Trophoblast cell (in vitro differentiated cells and primary cell): ENCODE results near the gene EMC6.

Experiments
- DNase-seq, 2 donors: peaks; one replicate each; pipeline ENCODE4 v3.0.0-alpha.2; 2016
- H2AFZ ChIP-seq: 2 replicates; pipeline ENCODE4 v1.6.1; 2013; ENCODE audit warnings: low read length, moderate library complexity, mild to moderate bottlenecking; ENCODE audit not compliant: insufficient read depth, poor library complexity
- H2AK5ac ChIP-seq: 2 replicates; pipeline ENCODE4 v1.6.1; 2013; ENCODE audit warnings: mild to moderate bottlenecking, low read length
- H2BK120ac ChIP-seq: 2 replicates; pipeline ENCODE4 v1.6.1; 2013; ENCODE audit warnings: low read length, mild to moderate bottlenecking, moderate library complexity; ENCODE audit not compliant: insufficient read depth, poor library complexity
- H2BK12ac ChIP-seq: 2 replicates; pipeline ENCODE4 v1.6.1; 2013; ENCODE audit warnings: mild to moderate bottlenecking, low read length, moderate library complexity
- H2BK5ac ChIP-seq: 2 replicates; pipeline ENCODE4 v1.6.1; 2013; ENCODE audit warnings: low read length, low read depth, moderate library complexity, mild to moderate bottlenecking; ENCODE audit not compliant: poor library complexity
- H3K14ac ChIP-seq: 2 replicates; pipeline ENCODE4 v1.6.1; 2013; ENCODE audit warnings: mild to moderate bottlenecking, low read length
- H3K18ac ChIP-seq: 2 replicates; pipeline ENCODE4 v1.6.1; 2013; ENCODE audit warnings: mild to moderate bottlenecking, low read length
- H3K23ac ChIP-seq: 2 replicates; pipeline ENCODE4 v1.6.1; 2013; ENCODE audit warnings: low read length
- H3K27ac ChIP-seq: 2 replicates; pipeline ENCODE4 v1.5.1; 2013; ENCODE audit warnings: low read depth, mild to moderate bottlenecking, inconsistent platforms, low read length, moderate library complexity
- H3K27me3 ChIP-seq: 2 replicates; pipeline ENCODE4 v1.6.1; 2013; ENCODE audit warnings: inconsistent platforms, mild to moderate bottlenecking, low read length, moderate library complexity; ENCODE audit not compliant: insufficient read depth
- H3K36me3 ChIP-seq, 2 experiments: 1 replicate in 1 of 2; 2 replicates in 1 of 2; pipeline ENCODE4 v1.6.1; 2013; ENCODE audit warnings: low read length in 2 of 2, mild to moderate bottlenecking in 2 of 2, moderate library complexity in 1 of 2; ENCODE audit not compliant: insufficient read depth in 2 of 2, control insufficient read depth in 1 of 2
- H3K4ac ChIP-seq: 2 replicates; pipeline ENCODE4 v1.6.1; 2013; ENCODE audit warnings: low read depth, mild to moderate bottlenecking, low read length, moderate library complexity
- H3K4me1 ChIP-seq, 2 experiments: 1 replicate in 1 of 2; 2 replicates in 1 of 2; pipeline ENCODE4 v1.6.1; 2013; ENCODE audit warnings: low read length in 2 of 2, mild to moderate bottlenecking in 2 of 2, moderate library complexity in 1 of 2; ENCODE audit not compliant: insufficient read depth in 2 of 2, control insufficient read depth in 1 of 2
- H3K4me2 ChIP-seq: 2 replicates; pipeline ENCODE4 v1.6.1; 2013; ENCODE audit warnings: inconsistent platforms, mild to moderate bottlenecking, low read length, moderate library complexity
- H3K4me3 ChIP-seq: 2 replicates; pipeline ENCODE4 v1.5.1; 2013; ENCODE audit warnings: mild to moderate bottlenecking, low read depth, low read length, inconsistent platforms
- H3K79me1 ChIP-seq: one replicate; pipeline ENCODE4 v1.6.1; 2013; ENCODE audit warnings: low read length
- H3K79me2 ChIP-seq: 2 replicates; pipeline ENCODE4 v1.6.1; 2013; ENCODE audit warnings: low read length, mild to moderate bottlenecking; ENCODE audit not compliant: control insufficient read depth, insufficient read depth, poor library complexity
- H3K9ac ChIP-seq: 2 replicates; pipeline ENCODE4 v1.6.1; 2013; ENCODE audit warnings: mild to moderate bottlenecking, low read length
- H3K9me3 ChIP-seq: 2 replicates; pipeline ENCODE4 v1.6.1; 2013; ENCODE audit warnings: low read depth, mild to moderate bottlenecking, control low read depth, inconsistent platforms, low read length; ENCODE audit not compliant: insufficient read depth
- H4K12ac ChIP-seq: 2 replicates; pipeline ENCODE4 v1.6.1; 2013; ENCODE audit warnings: low read depth, mild to moderate bottlenecking, low read length, moderate library complexity
- H4K8ac ChIP-seq: 2 replicates; pipeline ENCODE4 v1.6.1; 2013; ENCODE audit warnings: low read depth, mild to moderate bottlenecking, low read length, moderate library complexity
- H4K91ac ChIP-seq: one replicate; pipeline ENCODE4 v1.6.1; 2013; ENCODE audit warnings: low read depth, mild to moderate bottlenecking, low read length, moderate library complexity
- WGBS: extraction: QIAGEN DNeasy Blood & Tissue Kit; methylation state at CpG from one replicate; pipeline ENCODE4 v1.1.7; 2013; ENCODE audit warnings: missing lambda C conversion rate; ENCODE audit not compliant: insufficient read length, insufficient coverage; ENCODE audit errors: extremely low coverage; 5-methylcytosine and 5-hydroxymethylcytosine counted together

EMC6 gene

GRCh38 chr17:3626831-3627768, 41.5 kb upstream of the EMC6 start:
- H3K79me1 ChIP-seq, result no peaks in the 10 kb centered on the region
- H3K14ac ChIP-seq, result no peak overlapping the region
- WGBS, result no CpG with 5 or more reads among the region's 16 CpGs

GRCh38 chr17:3627769-3628167, 40.8 kb upstream of the EMC6 start:
- no peak overlapping the region for H4K12ac ChIP-seq
- peak overlapping the region; percentile 49 for H3K27ac ChIP-seq
- no peaks in the 10 kb centered on the region for H3K9me3 ChIP-seq
- no CpG with 5 or more reads among the region's 11 CpGs for WGBS
- no peak overlapping the region for H3K4me2 ChIP-seq
- H3K79me1 ChIP-seq, result no peaks in the 10 kb centered on the region
- no peak overlapping the region for H3K14ac ChIP-seq
- H2BK120ac ChIP-seq, result no peak overlapping the region
- H3K36me3 ChIP-seq, result peaks cover 29 to 31% of the 10 kb centered on the region in 2 experiments
- peaks cover 6 to 8% of the 10 kb centered on the region in 2 experiments for H3K4me1 ChIP-seq
- H4K91ac ChIP-seq, result no peak overlapping the region
- H2BK5ac ChIP-seq, result no peak overlapping the region
- no peak overlapping the region for H2AFZ ChIP-seq
- no peak for DNase-seq
- H3K27me3 ChIP-seq, result no peaks in the 10 kb centered on the region
- no peak overlapping the region for H3K23ac ChIP-seq
- peaks cover 1% of the 10 kb centered on the region for H3K79me2 ChIP-seq
- no peak overlapping the region for H4K8ac ChIP-seq
- no peak overlapping the region for H2AK5ac ChIP-seq
- no peak overlapping the region for H3K4me3 ChIP-seq
- no peak overlapping the region for H3K4ac ChIP-seq
- no peak overlapping the region for H2BK12ac ChIP-seq
- H3K18ac ChIP-seq, result no peak overlapping the region
- H3K9ac ChIP-seq, result no peak overlapping the region

More at GRCh38 chr17:3626831-3627768, 41.5 kb upstream of the EMC6 start:
- no peak overlapping the region for H4K12ac ChIP-seq
- H3K27me3 ChIP-seq, result no peaks in the 10 kb centered on the region
- no peak overlapping the region for H2BK5ac ChIP-seq
- no peak overlapping the region for H3K23ac ChIP-seq
- no peak overlapping the region for H3K4me2 ChIP-seq
- H3K4me1 ChIP-seq, result peaks cover 6 to 8% of the 10 kb centered on the region in 2 experiments
- H3K9me3 ChIP-seq, result no peaks in the 10 kb centered on the region
- no peak overlapping the region for H4K8ac ChIP-seq
- H3K27ac ChIP-seq, result peak overlapping the region; percentile 49
- no peak overlapping the region for H3K4me3 ChIP-seq
- peak; percentile 80 to 84 for DNase-seq
- no peak overlapping the region for H3K4ac ChIP-seq
- peaks cover 27 to 33% of the 10 kb centered on the region in 2 experiments for H3K36me3 ChIP-seq
- no peak overlapping the region for H3K18ac ChIP-seq
- no peak overlapping the region for H2AFZ ChIP-seq
- H3K9ac ChIP-seq, result no peak overlapping the region
- H2BK120ac ChIP-seq, result no peak overlapping the region
- H2AK5ac ChIP-seq, result no peak overlapping the region
- no peak overlapping the region for H4K91ac ChIP-seq
- H2BK12ac ChIP-seq, result no peak overlapping the region
- no peaks in the 10 kb centered on the region for H3K79me2 ChIP-seq

- H2BK12ac ChIP-seq, result no peak overlapping the region
- no peak overlapping the region for H3K27ac ChIP-seq
- no peak overlapping the region for H3K9ac ChIP-seq
- H3K79me1 ChIP-seq, result no peaks in the 10 kb centered on the region
- no peak overlapping the region for H2BK5ac ChIP-seq
- H4K12ac ChIP-seq, result no peak overlapping the region
- H3K23ac ChIP-seq, result no peak overlapping the region
- H2BK120ac ChIP-seq, result no peak overlapping the region
- no peak overlapping the region for H2AFZ ChIP-seq
- no peaks in the 10 kb centered on the region for H3K27me3 ChIP-seq
- H3K14ac ChIP-seq, result no peak overlapping the region
- DNase-seq, result no peak
- H3K4me2 ChIP-seq, result no peak overlapping the region
- H3K4ac ChIP-seq, result no peak overlapping the region
- no CpG with 5 or more reads among the region's 10 CpGs for WGBS
- peaks cover 4% of the 10 kb centered on the region for H3K79me2 ChIP-seq
- H4K91ac ChIP-seq, result no peak overlapping the region
- no peaks in the 10 kb centered on the region for H3K9me3 ChIP-seq
- H3K4me3 ChIP-seq, result no peak overlapping the region
- H2AK5ac ChIP-seq, result no peak overlapping the region
- H3K18ac ChIP-seq, result no peak overlapping the region
- H3K4me1 ChIP-seq, result peaks cover 8% of the 10 kb centered on the region in 2 experiments
- H3K36me3 ChIP-seq, result peaks cover 12% of the 10 kb centered on the region in 2 experiments
- H4K8ac ChIP-seq, result no peak overlapping the region
Observed at GRCh38 chr17:3630781-3631180, 37.8 kb upstream of the EMC6 start.

- no peak overlapping the region for H2BK12ac ChIP-seq
- peaks cover 12% of the 10 kb centered on the region in 2 experiments for H3K36me3 ChIP-seq
- WGBS, result no CpG with 5 or more reads among the region's 7 CpGs
- no peak overlapping the region for H3K4me2 ChIP-seq
- no peak for DNase-seq
- H3K4me3 ChIP-seq, result no peak overlapping the region
- H3K14ac ChIP-seq, result no peak overlapping the region
- H4K91ac ChIP-seq, result no peak overlapping the region
- no peak overlapping the region for H3K4ac ChIP-seq
- no peak overlapping the region for H2AFZ ChIP-seq
- H3K23ac ChIP-seq, result no peak overlapping the region
- H3K79me1 ChIP-seq, result peaks cover 5% of the 10 kb centered on the region
- H3K27me3 ChIP-seq, result no peaks in the 10 kb centered on the region
- no peak overlapping the region for H2BK5ac ChIP-seq
- peaks cover 10% of the 10 kb centered on the region for H3K79me2 ChIP-seq
- peaks cover 7 to 8% of the 10 kb centered on the region in 2 experiments for H3K4me1 ChIP-seq
- H3K9ac ChIP-seq, result no peak overlapping the region
- no peak overlapping the region for H4K12ac ChIP-seq
- peak overlapping the region; percentile 22 for H3K18ac ChIP-seq
- H3K9me3 ChIP-seq, result no peaks in the 10 kb centered on the region
- H3K27ac ChIP-seq, result no peak overlapping the region
- H2AK5ac ChIP-seq, result no peak overlapping the region
- no peak overlapping the region for H2BK120ac ChIP-seq
- H4K8ac ChIP-seq, result no peak overlapping the region
Observed at GRCh38 chr17:3632287-3632686, 36.3 kb upstream of the EMC6 start.
